HEK293 (cell line): ENCODE data around the gene ACOT7.

Source experiments
- OSR2 ChIP-seq: fragments of 450-650 bp; formaldehyde crosslinking; IDR thresholded peaks from 2 replicates; pipeline ENCODE4 v1.5.1; 2016; ENCODE audit warnings: missing biosample characterization, missing genetic modification characterization
- SETDB1 ChIP-seq: IDR thresholded peaks from one replicate; pipeline ENCODE4 v1.6.1; 2017; ENCODE audit warnings: mild to moderate bottlenecking, low read length, moderate library complexity, mixed read lengths; ENCODE audit not compliant: insufficient read length
- SP2 ChIP-seq: fragments of 450-650 bp; formaldehyde crosslinking; IDR thresholded peaks from 2 replicates; pipeline ENCODE4 v1.5.1; 2016; ENCODE audit warnings: missing biosample characterization, missing genetic modification characterization
- TRIM28 ChIP-seq: IDR thresholded peaks from 2 replicates; pipeline ENCODE4 v1.6.1; 2011; ENCODE audit warnings: low read length, control low read depth, borderline replicate concordance
- ZBTB48 ChIP-seq: fragments of 450-650 bp; formaldehyde crosslinking; IDR thresholded peaks from 2 replicates; pipeline ENCODE4 v1.5.1; 2016; ENCODE audit warnings: missing biosample characterization, missing genetic modification characterization
- ZBTB7A ChIP-seq: fragments of 450-650 bp; formaldehyde crosslinking; IDR thresholded peaks from 2 replicates; pipeline ENCODE4 v1.5.1; 2016; ENCODE audit warnings: low read depth, missing biosample characterization, missing genetic modification characterization
- ZFP3 ChIP-seq: fragments of 450-650 bp; formaldehyde crosslinking; IDR thresholded peaks from 2 replicates; pipeline ENCODE4 v1.5.1; 2016; ENCODE audit warnings: low read depth, missing biosample characterization, missing genetic modification characterization
- ZFP41 ChIP-seq: fragments of 450-650 bp; formaldehyde crosslinking; IDR thresholded peaks from 2 replicates; pipeline ENCODE4 v1.5.1; 2016; ENCODE audit warnings: missing biosample characterization, missing genetic modification characterization, borderline replicate concordance
- ZNF114 ChIP-seq: fragments of 450-650 bp; formaldehyde crosslinking; IDR thresholded peaks from 2 replicates; pipeline ENCODE4 v1.5.0; 2017; ENCODE audit warnings: missing biosample characterization, missing genetic modification characterization
- ZNF133 ChIP-seq: fragments of 450-650 bp; formaldehyde crosslinking; IDR thresholded peaks from 2 replicates; pipeline ENCODE4 v1.5.1; 2016; ENCODE audit warnings: missing biosample characterization, missing genetic modification characterization
- ZNF174 ChIP-seq: fragments of 450-650 bp; formaldehyde crosslinking; IDR thresholded peaks from 2 replicates; pipeline ENCODE4 v1.5.0; 2017; ENCODE audit warnings: missing biosample characterization, mild to moderate bottlenecking, missing genetic modification characterization
- ZNF2 ChIP-seq: fragments of 450-650 bp; formaldehyde crosslinking; IDR thresholded peaks from 2 replicates; pipeline ENCODE4 v1.5.1; 2016; ENCODE audit warnings: missing biosample characterization, missing genetic modification characterization
- ZNF223 ChIP-seq: fragments of 450-650 bp; formaldehyde crosslinking; IDR thresholded peaks from 2 replicates; pipeline ENCODE4 v1.5.1; 2016; ENCODE audit warnings: missing biosample characterization, missing genetic modification characterization
- ZNF274 ChIP-seq, 2 experiments: fragments of 200-500 bp in 1 of 2; fragments of 450-650 bp in 1 of 2; sonication (Bioruptor generic) in 1 of 2; formaldehyde crosslinking in 1 of 2; IDR thresholded peaks; 2 replicates each; pipeline versions ENCODE4 v1.5.1 to v1.6.1; 2014 to 2016; ENCODE audit warnings: borderline replicate concordance in 1 of 2, inconsistent platforms in 1 of 2, low read length in 1 of 2, missing biosample characterization in 1 of 2, missing genetic modification characterization in 1 of 2
- ZNF37A ChIP-seq: fragments of 450-650 bp; IDR thresholded peaks from 2 replicates; pipeline ENCODE4 v1.5.1; 2018; ENCODE audit warnings: missing biosample characterization, missing genetic modification characterization
- ZNF391 ChIP-seq: fragments of 450-650 bp; formaldehyde crosslinking; IDR thresholded peaks from 2 replicates; pipeline ENCODE4 v1.5.1; 2016; ENCODE audit warnings: low read depth, missing biosample characterization, missing genetic modification characterization, borderline replicate concordance
- ZNF426 ChIP-seq: fragments of 450-650 bp; formaldehyde crosslinking; IDR thresholded peaks from 2 replicates; pipeline ENCODE4 v1.5.1; 2017; ENCODE audit warnings: missing biosample characterization, missing genetic modification characterization, mild to moderate bottlenecking, inconsistent platforms, moderate library complexity
- ZNF521 ChIP-seq: fragments of 450-650 bp; formaldehyde crosslinking; IDR thresholded peaks from 2 replicates; pipeline ENCODE4 v1.5.1; 2017; ENCODE audit warnings: missing biosample characterization, mild to moderate bottlenecking, missing genetic modification characterization
- ZNF560 ChIP-seq: fragments of 450-650 bp; formaldehyde crosslinking; IDR thresholded peaks from 2 replicates; pipeline ENCODE4 v1.5.1; 2017; ENCODE audit warnings: missing biosample characterization, missing genetic modification characterization, borderline replicate concordance
- ZNF561 ChIP-seq: fragments of 450-650 bp; IDR thresholded peaks from 2 replicates; pipeline ENCODE4 v1.5.1; 2018; ENCODE audit warnings: missing biosample characterization, missing genetic modification characterization, borderline replicate concordance
- ZNF585B ChIP-seq: fragments of 450-650 bp; formaldehyde crosslinking; IDR thresholded peaks from 2 replicates; pipeline ENCODE4 v1.5.1; 2016; ENCODE audit warnings: missing biosample characterization, missing genetic modification characterization
- ZNF600 ChIP-seq: fragments of 450-650 bp; formaldehyde crosslinking; IDR thresholded peaks from 2 replicates; pipeline ENCODE4 v1.5.1; 2016; ENCODE audit warnings: missing biosample characterization, missing genetic modification characterization
- ZNF610 ChIP-seq: fragments of 450-650 bp; formaldehyde crosslinking; IDR thresholded peaks from 2 replicates; pipeline ENCODE4 v1.5.1; 2016; ENCODE audit warnings: missing biosample characterization, missing genetic modification characterization, borderline replicate concordance
- ZNF701 ChIP-seq: fragments of 450-650 bp; formaldehyde crosslinking; IDR thresholded peaks from 2 replicates; pipeline ENCODE4 v1.5.1; 2016; ENCODE audit warnings: missing biosample characterization, missing genetic modification characterization
- ZNF747 ChIP-seq: fragments of 450-650 bp; formaldehyde crosslinking; IDR thresholded peaks from 2 replicates; pipeline ENCODE4 v1.5.1; 2016; ENCODE audit warnings: missing biosample characterization, missing genetic modification characterization
- ZNF76 ChIP-seq: fragments of 450-650 bp; formaldehyde crosslinking; IDR thresholded peaks from 2 replicates; pipeline ENCODE4; 2016; ENCODE audit warnings: low read depth, missing biosample characterization, missing genetic modification characterization, borderline replicate concordance
- ZNF785 ChIP-seq: fragments of 450-650 bp; formaldehyde crosslinking; IDR thresholded peaks from 2 replicates; pipeline ENCODE4 v1.5.1; 2016; ENCODE audit warnings: missing biosample characterization, missing genetic modification characterization
- TF ChIP-seq, protein P1 (sequence below): fragments of 450-650 bp; formaldehyde crosslinking; IDR thresholded peaks from 2 replicates; pipeline ENCODE4 v1.5.1; 2017; ENCODE audit warnings: missing biosample characterization, missing genetic modification characterization
- TF ChIP-seq, protein P2 (sequence below): fragments of 450-650 bp; formaldehyde crosslinking; IDR thresholded peaks from 2 replicates; pipeline ENCODE4 v1.5.1; 2016; ENCODE audit warnings: missing biosample characterization, missing genetic modification characterization
- TF ChIP-seq, protein P3 (sequence below): sonication (generic); formaldehyde crosslinking; IDR thresholded peaks from 2 replicates; pipeline ENCODE4 v1.8.1; 2022; ENCODE audit warnings: mild to moderate bottlenecking, moderate library complexity, missing genetic modification reagents
- TF ChIP-seq, protein P4 (sequence below): fragments of 450-650 bp; formaldehyde crosslinking; IDR thresholded peaks from 2 replicates; pipeline ENCODE4 v1.5.1; 2016; ENCODE audit warnings: missing biosample characterization, missing genetic modification characterization
- TF ChIP-seq, protein P5 (sequence below): fragments of 450-650 bp; formaldehyde crosslinking; IDR thresholded peaks from 2 replicates; pipeline ENCODE4 v1.5.1; 2016; ENCODE audit warnings: missing biosample characterization, missing genetic modification characterization

The ACOT7 gene

DNA sequence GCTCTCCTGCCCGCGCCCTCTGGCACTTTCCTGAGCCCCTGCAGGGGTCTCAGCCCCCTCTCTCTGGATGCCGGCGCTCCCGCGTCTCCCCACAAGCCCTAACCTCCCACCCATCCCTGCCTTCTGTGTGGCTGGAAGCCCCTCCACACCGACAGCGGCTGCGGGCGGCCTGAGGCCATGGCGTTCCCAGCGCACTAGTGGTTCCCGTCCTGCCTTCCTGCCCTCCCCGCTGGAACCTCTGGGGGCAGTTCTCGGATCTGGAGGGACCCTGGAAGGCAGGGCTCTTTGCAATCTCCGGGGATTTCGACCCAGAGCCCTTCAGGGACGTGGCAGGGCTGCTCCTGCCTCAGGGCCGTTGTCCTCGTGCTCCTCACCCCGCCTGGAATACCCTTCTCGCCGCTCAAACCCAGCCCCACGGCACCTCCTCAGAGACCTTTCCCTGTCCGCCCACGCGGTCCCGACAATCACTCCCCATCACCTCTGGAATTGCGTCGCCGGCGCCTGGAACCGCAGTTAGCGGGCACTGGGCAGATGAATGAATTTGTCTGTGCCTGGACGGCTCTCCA, 30.5 kb upstream of the ACOT7 start (continued):
- TF ChIP-seq ZNF174 (tag by site-specific recombination) (no peak), ZNF391 (no peak), ZBTB7A (tag by site-specific recombination) (0 out of 2 replicates have a peak, but pooled peaks have one; percentile 27), ZNF2 (tag by site-specific recombination) (no peak), OSR2 (no peak), ZNF701 (tag by site-specific recombination) (no peak), ZNF585B (tag by site-specific recombination) (no peak), ZNF274 (IDR thresholded peaks at IDR 0.05; ENCODE audit: low read length) (no peak), ZNF274 (tag by site-specific recombination; IDR thresholded peaks at IDR 0.05; ENCODE audit: borderline replicate concordance) (no peak), ZBTB48 (tag by site-specific recombination) (peak; percentile 84), ZNF114 (tag by site-specific recombination) (no peak), ZNF426 (tag by site-specific recombination) (no peak), ZNF785 (tag by site-specific recombination) (no peak), ZNF76 (peak; percentile 86), ZNF560 (tag by site-specific recombination) (no peak), ZFP41 (tag by site-specific recombination) (no peak), SETDB1 (no peak), ZNF600 (tag by site-specific recombination) (no peak), SP2 (0 out of 2 replicates have a peak, but pooled peaks have one; percentile 27), ZNF747 (tag by site-specific recombination) (no peak), ZNF561 (no peak), ZNF37A (no peak), ZNF610 (tag by site-specific recombination) (no peak), TRIM28 (no peak), ZNF223 (no peak), ZNF133 (tag by site-specific recombination) (no peak), ZNF521 (no peak), ZFP3 (tag by site-specific recombination) (no peak)
- TF ChIP-seq, protein P1, sequence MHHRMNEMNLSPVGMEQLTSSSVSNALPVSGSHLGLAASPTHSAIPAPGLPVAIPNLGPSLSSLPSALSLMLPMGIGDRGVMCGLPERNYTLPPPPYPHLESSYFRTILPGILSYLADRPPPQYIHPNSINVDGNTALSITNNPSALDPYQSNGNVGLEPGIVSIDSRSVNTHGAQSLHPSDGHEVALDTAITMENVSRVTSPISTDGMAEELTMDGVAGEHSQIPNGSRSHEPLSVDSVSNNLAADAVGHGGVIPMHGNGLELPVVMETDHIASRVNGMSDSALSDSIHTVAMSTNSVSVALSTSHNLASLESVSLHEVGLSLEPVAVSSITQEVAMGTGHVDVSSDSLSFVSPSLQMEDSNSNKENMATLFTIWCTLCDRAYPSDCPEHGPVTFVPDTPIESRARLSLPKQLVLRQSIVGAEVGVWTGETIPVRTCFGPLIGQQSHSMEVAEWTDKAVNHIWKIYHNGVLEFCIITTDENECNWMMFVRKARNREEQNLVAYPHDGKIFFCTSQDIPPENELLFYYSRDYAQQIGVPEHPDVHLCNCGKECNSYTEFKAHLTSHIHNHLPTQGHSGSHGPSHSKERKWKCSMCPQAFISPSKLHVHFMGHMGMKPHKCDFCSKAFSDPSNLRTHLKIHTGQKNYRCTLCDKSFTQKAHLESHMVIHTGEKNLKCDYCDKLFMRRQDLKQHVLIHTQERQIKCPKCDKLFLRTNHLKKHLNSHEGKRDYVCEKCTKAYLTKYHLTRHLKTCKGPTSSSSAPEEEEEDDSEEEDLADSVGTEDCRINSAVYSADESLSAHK (tag by site-specific recombination): no peak
- TF ChIP-seq, protein P2, sequence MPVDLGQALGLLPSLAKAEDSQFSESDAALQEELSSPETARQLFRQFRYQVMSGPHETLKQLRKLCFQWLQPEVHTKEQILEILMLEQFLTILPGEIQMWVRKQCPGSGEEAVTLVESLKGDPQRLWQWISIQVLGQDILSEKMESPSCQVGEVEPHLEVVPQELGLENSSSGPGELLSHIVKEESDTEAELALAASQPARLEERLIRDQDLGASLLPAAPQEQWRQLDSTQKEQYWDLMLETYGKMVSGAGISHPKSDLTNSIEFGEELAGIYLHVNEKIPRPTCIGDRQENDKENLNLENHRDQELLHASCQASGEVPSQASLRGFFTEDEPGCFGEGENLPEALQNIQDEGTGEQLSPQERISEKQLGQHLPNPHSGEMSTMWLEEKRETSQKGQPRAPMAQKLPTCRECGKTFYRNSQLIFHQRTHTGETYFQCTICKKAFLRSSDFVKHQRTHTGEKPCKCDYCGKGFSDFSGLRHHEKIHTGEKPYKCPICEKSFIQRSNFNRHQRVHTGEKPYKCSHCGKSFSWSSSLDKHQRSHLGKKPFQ (tag by site-specific recombination): no peak
- TF ChIP-seq, protein P3, sequence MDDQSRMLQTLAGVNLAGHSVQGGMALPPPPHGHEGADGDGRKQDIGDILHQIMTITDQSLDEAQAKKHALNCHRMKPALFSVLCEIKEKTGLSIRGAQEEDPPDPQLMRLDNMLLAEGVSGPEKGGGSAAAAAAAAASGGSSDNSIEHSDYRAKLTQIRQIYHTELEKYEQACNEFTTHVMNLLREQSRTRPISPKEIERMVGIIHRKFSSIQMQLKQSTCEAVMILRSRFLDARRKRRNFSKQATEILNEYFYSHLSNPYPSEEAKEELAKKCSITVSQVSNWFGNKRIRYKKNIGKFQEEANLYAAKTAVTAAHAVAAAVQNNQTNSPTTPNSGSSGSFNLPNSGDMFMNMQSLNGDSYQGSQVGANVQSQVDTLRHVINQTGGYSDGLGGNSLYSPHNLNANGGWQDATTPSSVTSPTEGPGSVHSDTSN (CRISPR knock-in tag): no peak
- TF ChIP-seq, protein P4, sequence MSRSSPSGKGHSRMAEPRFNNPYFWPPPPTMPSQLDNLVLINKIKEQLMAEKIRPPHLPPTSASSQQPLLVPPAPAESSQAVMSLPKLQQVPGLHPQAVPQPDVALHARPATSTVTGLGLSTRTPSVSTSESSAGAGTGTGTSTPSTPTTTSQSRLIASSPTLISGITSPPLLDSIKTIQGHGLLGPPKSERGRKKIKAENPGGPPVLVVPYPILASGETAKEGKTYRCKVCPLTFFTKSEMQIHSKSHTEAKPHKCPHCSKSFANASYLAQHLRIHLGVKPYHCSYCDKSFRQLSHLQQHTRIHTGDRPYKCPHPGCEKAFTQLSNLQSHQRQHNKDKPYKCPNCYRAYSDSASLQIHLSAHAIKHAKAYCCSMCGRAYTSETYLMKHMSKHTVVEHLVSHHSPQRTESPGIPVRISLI: no peak
- TF ChIP-seq, protein P5, sequence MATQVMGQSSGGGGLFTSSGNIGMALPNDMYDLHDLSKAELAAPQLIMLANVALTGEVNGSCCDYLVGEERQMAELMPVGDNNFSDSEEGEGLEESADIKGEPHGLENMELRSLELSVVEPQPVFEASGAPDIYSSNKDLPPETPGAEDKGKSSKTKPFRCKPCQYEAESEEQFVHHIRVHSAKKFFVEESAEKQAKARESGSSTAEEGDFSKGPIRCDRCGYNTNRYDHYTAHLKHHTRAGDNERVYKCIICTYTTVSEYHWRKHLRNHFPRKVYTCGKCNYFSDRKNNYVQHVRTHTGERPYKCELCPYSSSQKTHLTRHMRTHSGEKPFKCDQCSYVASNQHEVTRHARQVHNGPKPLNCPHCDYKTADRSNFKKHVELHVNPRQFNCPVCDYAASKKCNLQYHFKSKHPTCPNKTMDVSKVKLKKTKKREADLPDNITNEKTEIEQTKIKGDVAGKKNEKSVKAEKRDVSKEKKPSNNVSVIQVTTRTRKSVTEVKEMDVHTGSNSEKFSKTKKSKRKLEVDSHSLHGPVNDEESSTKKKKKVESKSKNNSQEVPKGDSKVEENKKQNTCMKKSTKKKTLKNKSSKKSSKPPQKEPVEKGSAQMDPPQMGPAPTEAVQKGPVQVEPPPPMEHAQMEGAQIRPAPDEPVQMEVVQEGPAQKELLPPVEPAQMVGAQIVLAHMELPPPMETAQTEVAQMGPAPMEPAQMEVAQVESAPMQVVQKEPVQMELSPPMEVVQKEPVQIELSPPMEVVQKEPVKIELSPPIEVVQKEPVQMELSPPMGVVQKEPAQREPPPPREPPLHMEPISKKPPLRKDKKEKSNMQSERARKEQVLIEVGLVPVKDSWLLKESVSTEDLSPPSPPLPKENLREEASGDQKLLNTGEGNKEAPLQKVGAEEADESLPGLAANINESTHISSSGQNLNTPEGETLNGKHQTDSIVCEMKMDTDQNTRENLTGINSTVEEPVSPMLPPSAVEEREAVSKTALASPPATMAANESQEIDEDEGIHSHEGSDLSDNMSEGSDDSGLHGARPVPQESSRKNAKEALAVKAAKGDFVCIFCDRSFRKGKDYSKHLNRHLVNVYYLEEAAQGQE: no peak
